ENCODE results near the gene MOV10L1. TPM values are rescaled to one million over a fixed set of nuclear protein-coding genes. Genes with fewer than 3 reads are reported as not detected.

Gene MOV10L1
- total RNA-seq, 1 donor from 2014 or later = 1.1 TPM

- peaks cover 9% of the 10 kb centered on the region for H3K4me1 Mint-ChIP-seq (ENCODE audit: low read depth)
- peak; percentile 61 for DNase-seq (ENCODE audit: low spot score)
These were observed 575 bp upstream of the MOV10L1 start for GRCh38 chr22:50089231-50089630.

GRCh38 chr22:50090412-50090714 lies 557 bp downstream of the MOV10L1 start:
- H3K4me3 Mint-ChIP-seq (ENCODE audit: unreplicated experiment) = no peak overlapping the region
- no peaks in the 10 kb centered on the region for H3K36me3 Mint-ChIP-seq (ENCODE audit: low read depth)
- no peak overlapping the region for H3K27ac Mint-ChIP-seq (ENCODE audit: unreplicated experiment)
- H3K9me3 Mint-ChIP-seq (ENCODE audit: low read depth) = peaks cover 3% of the 10 kb centered on the region
- peaks cover 4% of the 10 kb centered on the region for H3K4me1 Mint-ChIP-seq (ENCODE audit: low read depth)
- TF ChIP-seq, protein P1, sequence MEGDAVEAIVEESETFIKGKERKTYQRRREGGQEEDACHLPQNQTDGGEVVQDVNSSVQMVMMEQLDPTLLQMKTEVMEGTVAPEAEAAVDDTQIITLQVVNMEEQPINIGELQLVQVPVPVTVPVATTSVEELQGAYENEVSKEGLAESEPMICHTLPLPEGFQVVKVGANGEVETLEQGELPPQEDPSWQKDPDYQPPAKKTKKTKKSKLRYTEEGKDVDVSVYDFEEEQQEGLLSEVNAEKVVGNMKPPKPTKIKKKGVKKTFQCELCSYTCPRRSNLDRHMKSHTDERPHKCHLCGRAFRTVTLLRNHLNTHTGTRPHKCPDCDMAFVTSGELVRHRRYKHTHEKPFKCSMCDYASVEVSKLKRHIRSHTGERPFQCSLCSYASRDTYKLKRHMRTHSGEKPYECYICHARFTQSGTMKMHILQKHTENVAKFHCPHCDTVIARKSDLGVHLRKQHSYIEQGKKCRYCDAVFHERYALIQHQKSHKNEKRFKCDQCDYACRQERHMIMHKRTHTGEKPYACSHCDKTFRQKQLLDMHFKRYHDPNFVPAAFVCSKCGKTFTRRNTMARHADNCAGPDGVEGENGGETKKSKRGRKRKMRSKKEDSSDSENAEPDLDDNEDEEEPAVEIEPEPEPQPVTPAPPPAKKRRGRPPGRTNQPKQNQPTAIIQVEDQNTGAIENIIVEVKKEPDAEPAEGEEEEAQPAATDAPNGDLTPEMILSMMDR (IDR thresholded peaks at IDR 0.05) = no peak
- DNase-seq (ENCODE audit: low spot score) = peak; percentile 89
- peaks cover 9% of the 10 kb centered on the region for H3K27me3 Mint-ChIP-seq (ENCODE audit: low read depth)

More at GRCh38 chr22:50089231-50089630, 575 bp upstream of the MOV10L1 start:
- H3K27ac Mint-ChIP-seq (ENCODE audit: unreplicated experiment) = no peak overlapping the region
- TF ChIP-seq, protein P1 (IDR thresholded peaks at IDR 0.05) = no peak
- H3K4me3 Mint-ChIP-seq (ENCODE audit: unreplicated experiment) = no peak overlapping the region
- H3K36me3 Mint-ChIP-seq (ENCODE audit: low read depth) = no peaks in the 10 kb centered on the region
- peaks cover 9% of the 10 kb centered on the region for H3K27me3 Mint-ChIP-seq (ENCODE audit: low read depth)
- peaks cover 3% of the 10 kb centered on the region for H3K9me3 Mint-ChIP-seq (ENCODE audit: low read depth)

GRCh38 chr22:50091092-50091768 lies 1.4 kb downstream of the MOV10L1 start:
- no peak for DNase-seq (ENCODE audit: low spot score)
- H3K4me1 Mint-ChIP-seq (ENCODE audit: low read depth) = no peaks in the 10 kb centered on the region
- H3K27ac Mint-ChIP-seq (ENCODE audit: unreplicated experiment) = no peak overlapping the region
- H3K9me3 Mint-ChIP-seq (ENCODE audit: low read depth) = peaks cover 3% of the 10 kb centered on the region
- TF ChIP-seq, protein P1 (IDR thresholded peaks at IDR 0.05) = no peak
- H3K36me3 Mint-ChIP-seq (ENCODE audit: low read depth) = no peaks in the 10 kb centered on the region
- H3K4me3 Mint-ChIP-seq (ENCODE audit: unreplicated experiment) = no peak overlapping the region
- H3K27me3 Mint-ChIP-seq (ENCODE audit: low read depth) = peaks cover 12% of the 10 kb centered on the region

DNA sequence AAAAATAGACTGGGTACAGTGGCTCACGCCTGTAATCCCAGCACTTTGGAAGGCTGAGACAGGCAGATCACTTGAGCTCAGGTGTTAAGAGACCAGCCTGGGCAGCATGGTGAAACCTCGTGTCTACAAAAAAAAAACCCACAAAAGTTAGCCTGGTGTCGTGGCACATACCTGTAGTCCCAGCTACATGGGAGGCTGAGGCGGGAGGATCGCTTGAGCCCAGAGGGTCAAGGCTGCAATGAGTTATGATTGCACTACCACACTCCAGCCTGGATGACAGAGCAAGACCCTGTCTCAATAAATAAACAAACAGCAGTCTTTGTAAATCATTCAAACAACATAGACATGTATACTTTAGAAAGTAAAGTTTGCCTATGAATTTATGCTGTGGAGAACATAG lies 2.5 kb downstream of the MOV10L1 start:
- Mint-ChIP-seq H3K27ac (ENCODE audit: unreplicated experiment) (no peak overlapping the region), H3K27me3 (ENCODE audit: low read depth) (peaks cover 12% of the 10 kb centered on the region), H3K4me3 (ENCODE audit: unreplicated experiment) (no peak overlapping the region), H3K36me3 (ENCODE audit: low read depth) (no peaks in the 10 kb centered on the region), H3K9me3 (ENCODE audit: low read depth) (no peaks in the 10 kb centered on the region), H3K4me1 (ENCODE audit: low read depth) (no peaks in the 10 kb centered on the region)
- TF ChIP-seq, protein P1 (IDR thresholded peaks at IDR 0.05) = no peak
- no peak for DNase-seq (ENCODE audit: low spot score)

DNA sequence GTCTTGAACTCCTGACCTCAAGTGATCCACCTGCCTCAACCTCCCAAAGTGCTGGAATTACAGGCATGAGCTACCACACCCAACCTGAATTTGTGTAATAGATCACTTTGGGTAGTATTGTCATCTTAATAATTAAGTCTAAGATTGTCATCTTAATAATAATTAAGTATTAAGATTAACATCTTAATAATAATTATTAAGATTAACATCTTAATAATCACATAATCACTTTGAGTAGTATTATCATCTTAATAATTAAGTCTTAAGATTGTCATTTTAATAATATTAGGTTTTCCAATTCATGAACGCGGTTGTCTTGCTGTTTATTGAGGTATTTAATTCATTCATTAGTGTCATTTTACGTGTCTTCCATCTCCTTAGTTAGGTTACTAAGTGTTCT lies 8.2 kb downstream of the MOV10L1 start:
- H3K9me3 Mint-ChIP-seq (ENCODE audit: low read depth) = no peaks in the 10 kb centered on the region

More for the DNA sequence above, 8.2 kb downstream of the MOV10L1 start:
- Mint-ChIP-seq H3K4me1 (ENCODE audit: low read depth) (no peaks in the 10 kb centered on the region), H3K36me3 (ENCODE audit: low read depth) (no peaks in the 10 kb centered on the region), H3K27me3 (ENCODE audit: low read depth) (peaks cover 8% of the 10 kb centered on the region), H3K4me3 (ENCODE audit: unreplicated experiment) (no peak overlapping the region), H3K27ac (ENCODE audit: unreplicated experiment) (no peak overlapping the region)
- no peak for DNase-seq (ENCODE audit: low spot score)
- TF ChIP-seq, protein P1 (IDR thresholded peaks at IDR 0.05) = no peak
